HCT116 (cell line): Measurements from ENCODE around the gene CCKAR. TPM values are rescaled to one million over a fixed set of nuclear protein-coding genes. Genes with fewer than 3 reads are reported as not detected.
A peak's percentile ranks its signal among the peaks of the same experiment; 100 is the strongest.

Experiments
- ATAC-seq: fragments of 200-7000 bp; cut with Tn5 transposase; 2 replicates; pipeline ENCODE4 v1.9.1; 2020; ENCODE audit warnings: mild to moderate bottlenecking, moderate library complexity
- BruUV-seq: library from RNA; stranded (reverse); fragments of 400-500 nt; replicated peaks from 2 replicates; lab custom pipeline; 2021; lab: Mats Ljungman, UMichigan
- CTCF ChIA-PET: fragments of 300-600 bp; sonication (Branson Sonifier 250); formaldehyde crosslinking; loops from one replicate; lab custom pipeline; 2021; ENCODE audit warnings: antibody characterized with exemption; lab: Charles Lee
- POLR2A ChIA-PET: fragments of 300-600, 350-600 bp; sonication (Branson Sonifier 250); formaldehyde crosslinking; loops from one replicate; lab custom pipeline; 2021; ENCODE audit warnings: antibody characterized with exemption; lab: Charles Lee
- RAD21 ChIA-PET, 2 experiments: fragments of 300-600 bp; sonication (Branson Sonifier 250); formaldehyde crosslinking; loops; one replicate each; lab custom pipeline; 2023; ENCODE audit warnings: low total read pairs in 2 of 2; ENCODE audit not compliant: uncharacterized antibody in 2 of 2, unreplicated experiment in 2 of 2, low non-redundant PET in 1 of 2; lab: Charles Lee
- DNase-seq: peaks from one replicate; pipeline ENCODE4 v3.0.0-alpha.2; 2010; ENCODE audit warnings: low read depth, low spot score
- H2AFZ ChIP-seq: fragments of 200-600 bp; shearing (Covaris generic), sonication (generic); 2 replicates; pipeline ENCODE4 v1.6.1; 2017; ENCODE audit warnings: low read depth, mixed run types, mixed read lengths, antibody characterized with exemption, low read length; ENCODE audit not compliant: poor library complexity, severe bottlenecking
- H3K27ac ChIP-seq: 2 replicates; pipeline ENCODE4 v1.5.1; 2012; ENCODE audit warnings: low read depth, low read length
- H3K27me3 ChIP-seq: fragments of 200-600 bp; sonication (generic); 2 replicates; pipeline ENCODE4 v1.6.1; 2016; ENCODE audit warnings: mixed run types, low read length, mixed read lengths; ENCODE audit not compliant: insufficient read depth
- H3K36me3 ChIP-seq, 2 experiments: fragments of 200-500 bp in 1 of 2; fragments of 200-600 bp in 1 of 2; sonication (Bioruptor generic) in 1 of 2; sonication (generic) in 1 of 2; 2 replicates each; pipeline versions ENCODE4 v1.5.1 to v1.6.1; 2014 to 2016; ENCODE audit warnings: low read length in 2 of 2, inconsistent platforms in 1 of 2, mixed read lengths in 1 of 2, mixed run types in 1 of 2; ENCODE audit not compliant: insufficient read depth in 2 of 2, control insufficient read depth in 1 of 2
- H3K4me1 ChIP-seq, 2 experiments: fragments of 200-600 bp in 1 of 2; sonication (generic) in 1 of 2; 2 replicates each; pipeline versions ENCODE4 v1.5.1 to v1.6.1; 2012 to 2017; ENCODE audit warnings: low read length in 2 of 2, inconsistent platforms in 1 of 2, mild to moderate bottlenecking in 1 of 2, mixed read lengths in 1 of 2, mixed run types in 1 of 2, moderate library complexity in 1 of 2; ENCODE audit not compliant: insufficient read depth in 2 of 2, control insufficient read depth in 1 of 2
- H3K4me2 ChIP-seq: fragments of 200-600 bp; sonication (generic); 2 replicates; pipeline ENCODE4 v1.6.1; 2017; ENCODE audit warnings: mixed run types, low read length, mixed read lengths
- H3K4me3 ChIP-seq, 2 experiments: fragments of 200-600 bp in 1 of 2; sonication (generic) in 1 of 2; replicated peaks in 1 of 2; 2 replicates each; pipeline ENCODE4 v1.5.1; 2011 to 2016; ENCODE audit warnings: low read length in 2 of 2, control low read depth in 1 of 2, low read depth in 1 of 2, mild to moderate bottlenecking in 1 of 2, mixed read lengths in 1 of 2, mixed run types in 1 of 2
- H3K79me2 ChIP-seq: fragments of 200-600 bp; sonication (generic); 2 replicates; pipeline ENCODE4 v1.6.1; 2017; ENCODE audit warnings: mild to moderate bottlenecking, mixed run types, low read length, moderate library complexity, mixed read lengths; ENCODE audit not compliant: insufficient read depth
- H3K9ac ChIP-seq: fragments of 200-600 bp; sonication (generic); 2 replicates; pipeline ENCODE4 v1.6.1; 2016; ENCODE audit warnings: low read length, mixed read lengths
- H3K9me2 ChIP-seq: fragments of 200-600 bp; sonication (generic), shearing (Covaris generic); 2 replicates; pipeline ENCODE4 v1.6.1; 2017; ENCODE audit warnings: mixed run types, mild to moderate bottlenecking, moderate library complexity; ENCODE audit not compliant: insufficient read depth
- H3K9me3 ChIP-seq, 2 experiments: fragments of 200-500 bp in 1 of 2; fragments of 200-600 bp in 1 of 2; sonication (Bioruptor generic) in 1 of 2; sonication (generic) in 1 of 2; 2 replicates each; pipeline ENCODE4 v1.6.1; 2014 to 2017; ENCODE audit warnings: low read length in 2 of 2, mixed read lengths in 2 of 2, inconsistent platforms in 1 of 2, low read depth in 1 of 2, mild to moderate bottlenecking in 1 of 2, mixed run types in 1 of 2, moderate library complexity in 1 of 2; ENCODE audit not compliant: control insufficient read depth in 1 of 2, insufficient read depth in 1 of 2
- H4K20me1 ChIP-seq: fragments of 200-600 bp; sonication (generic), shearing (Covaris generic); 2 replicates; pipeline ENCODE4 v1.6.1; 2017; ENCODE audit warnings: mixed run types, mild to moderate bottlenecking, moderate library complexity; ENCODE audit not compliant: insufficient read depth
- CBX3 ChIP-seq: IDR thresholded peaks from 2 replicates; pipeline ENCODE4 v1.6.1; 2012; ENCODE audit warnings: low read depth
- CEBPB ChIP-seq: IDR thresholded peaks from 2 replicates; pipeline ENCODE4 v1.6.1; 2012; ENCODE audit warnings: low read depth
- ELF1 ChIP-seq: IDR thresholded peaks from 2 replicates; pipeline ENCODE4 v1.6.1; 2012; ENCODE audit warnings: low read depth, borderline replicate concordance
- EZH2 ChIP-seq: fragments of 200-600 bp; sonication (generic); IDR thresholded peaks from 2 replicates; pipeline ENCODE4 v1.6.1; 2017; ENCODE audit warnings: antibody characterized with exemption, mixed run types
- EZH2phosphoT487 ChIP-seq: fragments of 200-600 bp; IDR thresholded peaks from 2 replicates; pipeline ENCODE4 v1.6.1; 2018; ENCODE audit warnings: antibody characterized with exemption, borderline replicate concordance
- FOSL1 ChIP-seq: IDR thresholded peaks from 2 replicates; pipeline ENCODE4 v1.6.1; 2012; ENCODE audit warnings: low read depth
- MAX ChIP-seq: IDR thresholded peaks from 2 replicates; pipeline ENCODE4 v1.6.1; 2012
- POLR2A ChIP-seq: IDR thresholded peaks from 2 replicates; pipeline ENCODE4 v1.7.0; 2011; ENCODE audit warnings: borderline replicate concordance; ENCODE audit not compliant: insufficient read depth, insufficient read length; ENCODE audit errors: extremely low read depth
- POLR2AphosphoS5 ChIP-seq: IDR thresholded peaks from 2 replicates; pipeline ENCODE4 v1.6.1; 2011; ENCODE audit warnings: mild to moderate bottlenecking, low read depth, low read length, moderate library complexity
- RAD21 ChIP-seq: IDR thresholded peaks from 2 replicates; pipeline ENCODE4 v1.6.1; 2012; ENCODE audit warnings: low read depth, mild to moderate bottlenecking
- SP1 ChIP-seq: IDR thresholded peaks from 2 replicates; pipeline ENCODE4 v1.6.1; 2012; ENCODE audit warnings: low read depth
- SRF ChIP-seq: IDR thresholded peaks from 2 replicates; pipeline ENCODE4 v1.6.1; 2012; ENCODE audit warnings: low read depth
- YY1 ChIP-seq: IDR thresholded peaks from 2 replicates; pipeline ENCODE4 v1.6.1; 2011; ENCODE audit warnings: low read length, low read depth, moderate library complexity, mild to moderate bottlenecking; ENCODE audit not compliant: insufficient replicate concordance; ENCODE audit errors: extremely low read depth
- ZBTB33 ChIP-seq: IDR thresholded peaks from 2 replicates; pipeline ENCODE4 v1.6.1; 2011; ENCODE audit warnings: mild to moderate bottlenecking, low read length, moderate library complexity; ENCODE audit not compliant: insufficient replicate concordance; ENCODE audit errors: extremely low read depth
- ZNF274 ChIP-seq: fragments of 200-500 bp; sonication (Bioruptor generic); IDR thresholded peaks from 2 replicates; pipeline ENCODE4 v1.6.1; 2014; ENCODE audit warnings: mild to moderate bottlenecking, low read depth, low read length, inconsistent platforms
- intact Hi-C: fragments of 100-400 bp; cut with micrococcal nuclease; formaldehyde crosslinking; loops from 2 replicates; pipeline ENCODE4 v1.10.0; 2022
- total RNA-seq: library from RNA; stranded (reverse); gene quantifications from one replicate; pipeline ENCODE4 v1.2.1, GENCODE V29; 2021; ENCODE audit not compliant: unreplicated experiment

Gene CCKAR
- total RNA-seq, 1 experiment from 2014 or later = not detected

GRCh38 chr4:26450418-26450817, 39.9 kb downstream of the CCKAR start:
- intact Hi-C loops = loop anchor here (10.0 kb wide), 1 partner anchor 564 kb away; no protein-coding TSS in a partner anchor
- H3K4me3 ChIP-seq = no peak overlapping the region
- ChIA-PET POLR2A (no interaction called here), CTCF (interaction anchor here (1.5 kb wide), 1 partner anchor 8 kb away, joined by 6 read pairs; no protein-coding TSS in a partner anchor)
- H3K36me3 ChIP-seq = no peaks in the 10 kb centered on the region
- H4K20me1 ChIP-seq = no peaks in the 10 kb centered on the region
- no peaks in the 10 kb centered on the region for H3K79me2 ChIP-seq
- no peaks in the 10 kb centered on the region for H3K9me2 ChIP-seq
- no peaks in the 10 kb centered on the region for H3K27me3 ChIP-seq
- no TSS peak for BruUV-seq
- no peak overlapping the region for H3K27ac ChIP-seq
- H3K9ac ChIP-seq = no peak overlapping the region
- H3K4me2 ChIP-seq = no peak overlapping the region
- no peak for ATAC-seq
- no peaks in the 10 kb centered on the region for H3K4me1 ChIP-seq
- TF ChIP-seq FOSL1 (no peak), RAD21 (peak; percentile 9; the same call in 1 of the 2 replicates), EZH2phosphoT487 (no peak), ZBTB33 (no peak)
- TF ChIP-seq, all 23 proteins: peak for 1
- RAD21 ChIA-PET = no interaction called here
- Histone ChIP-seq H2AFZ (no peak overlapping the region), H3K9me3 (no peaks in the 10 kb centered on the region)
- DNase-seq = no peak

GRCh38 chr4:26447378-26447777, 42.9 kb downstream of the CCKAR start:
- ChIA-PET CTCF (no interaction called here), RAD21 (no interaction called here), POLR2A (no interaction called here)
- Histone ChIP-seq H3K27ac (no peak overlapping the region), H3K4me3 (no peak overlapping the region), H3K27me3 (no peaks in the 10 kb centered on the region), H2AFZ (no peak overlapping the region), H3K4me2 (no peak overlapping the region), H4K20me1 (no peaks in the 10 kb centered on the region), H3K79me2 (no peaks in the 10 kb centered on the region), H3K9ac (no peak overlapping the region), H3K9me2 (no peaks in the 10 kb centered on the region), H3K36me3 (peaks cover 0 to 9% of the 10 kb centered on the region in 2 experiments; a peak in 1 of 4 replicates), H3K4me1 (no peaks in the 10 kb centered on the region), H3K9me3 (no peaks in the 10 kb centered on the region)
- ATAC-seq (no peak), DNase-seq (no peak)
- no TSS peak for BruUV-seq
- intact Hi-C loops = no loop called here
- TF ChIP-seq MAX (no peak), POLR2A (no peak), EZH2 (no peak), ELF1 (no peak), ZNF274 (no peak), SP1 (no peak), ZBTB33 (no peak), SRF (no peak), YY1 (no peak), EZH2phosphoT487 (no peak), RAD21 (no peak), CEBPB (no peak), POLR2AphosphoS5 (no peak), CBX3 (no peak)
